HL-60 (cell line): Measurements from ENCODE around the gene GPR31.

Source experiments
- DNase-seq, 2 experiments: peaks; one replicate each; pipeline ENCODE4 v3.0.0-alpha.2; 2010 to 2020; ENCODE audit warnings: low read depth in 1 of 2, low spot score in 1 of 2
- H3K27ac ChIP-seq: fragments of 250-450 bp; sonication (Bioruptor Pico); replicated peaks from 2 replicates; pipeline ENCODE4 v1.5.1; 2020; ENCODE audit warnings: mild to moderate bottlenecking, moderate library complexity
- H3K27me3 ChIP-seq: fragments of 250-450 bp; sonication (Bioruptor Pico); 2 replicates; pipeline ENCODE4 v1.5.1; 2021; ENCODE audit warnings: mild to moderate bottlenecking, moderate library complexity; ENCODE audit not compliant: insufficient read depth, poor library complexity, severe bottlenecking
- H3K4me3 ChIP-seq: replicated peaks from 2 replicates; pipeline ENCODE4 v1.5.1; 2011; ENCODE audit warnings: mild to moderate bottlenecking, control low read depth, low read length; ENCODE audit not compliant: insufficient read depth
- GABPA ChIP-seq: IDR thresholded peaks from 2 replicates; pipeline ENCODE4 v1.6.1; 2012; ENCODE audit warnings: low read depth
- POLR2AphosphoS5 ChIP-seq: IDR thresholded peaks from 2 replicates; pipeline ENCODE4 v1.6.1; 2012; ENCODE audit warnings: low read depth
- SPI1 ChIP-seq: IDR thresholded peaks from 2 replicates; pipeline ENCODE4 v1.6.1; 2012; ENCODE audit warnings: low read depth, mild to moderate bottlenecking, borderline replicate concordance
- TF ChIP-seq, protein P1 (sequence below): IDR thresholded peaks from 2 replicates; pipeline ENCODE4 v1.6.1; 2012; ENCODE audit warnings: low read depth; ENCODE audit not compliant: insufficient replicate concordance
- TF ChIP-seq, protein P2 (sequence below): IDR thresholded peaks from one replicate; pipeline ENCODE4 v1.5.1; 2011; ENCODE audit warnings: low read length, control low read depth, inconsistent platforms; ENCODE audit not compliant: insufficient read depth

Gene GPR31

DNA sequence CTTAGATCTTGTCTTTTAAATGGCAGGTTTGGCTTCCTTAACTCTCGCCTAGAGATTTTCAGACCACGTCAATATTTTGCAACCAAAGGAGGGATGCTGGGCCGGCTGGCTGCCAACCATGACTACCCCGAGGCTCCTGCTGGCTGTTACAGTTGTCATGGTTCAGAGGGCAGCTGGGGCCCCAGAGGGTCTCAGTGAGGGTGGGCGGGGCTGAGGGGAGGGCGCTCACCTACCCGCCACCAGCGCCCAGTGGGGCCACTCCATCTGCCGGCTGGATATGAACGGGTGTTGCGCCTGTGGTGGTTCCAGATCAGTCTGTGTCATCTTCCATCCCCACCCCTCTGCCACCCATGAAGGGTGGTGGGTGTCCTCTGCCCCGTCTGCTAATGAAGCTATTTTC is 12.3 kb downstream of the GPR31 start:
- no peak overlapping the region for H3K4me3 ChIP-seq
- DNase-seq, result no peak
- TF ChIP-seq POLR2AphosphoS5 (no peak), SPI1 (no peak), GABPA (no peak)
- TF ChIP-seq, protein P1, sequence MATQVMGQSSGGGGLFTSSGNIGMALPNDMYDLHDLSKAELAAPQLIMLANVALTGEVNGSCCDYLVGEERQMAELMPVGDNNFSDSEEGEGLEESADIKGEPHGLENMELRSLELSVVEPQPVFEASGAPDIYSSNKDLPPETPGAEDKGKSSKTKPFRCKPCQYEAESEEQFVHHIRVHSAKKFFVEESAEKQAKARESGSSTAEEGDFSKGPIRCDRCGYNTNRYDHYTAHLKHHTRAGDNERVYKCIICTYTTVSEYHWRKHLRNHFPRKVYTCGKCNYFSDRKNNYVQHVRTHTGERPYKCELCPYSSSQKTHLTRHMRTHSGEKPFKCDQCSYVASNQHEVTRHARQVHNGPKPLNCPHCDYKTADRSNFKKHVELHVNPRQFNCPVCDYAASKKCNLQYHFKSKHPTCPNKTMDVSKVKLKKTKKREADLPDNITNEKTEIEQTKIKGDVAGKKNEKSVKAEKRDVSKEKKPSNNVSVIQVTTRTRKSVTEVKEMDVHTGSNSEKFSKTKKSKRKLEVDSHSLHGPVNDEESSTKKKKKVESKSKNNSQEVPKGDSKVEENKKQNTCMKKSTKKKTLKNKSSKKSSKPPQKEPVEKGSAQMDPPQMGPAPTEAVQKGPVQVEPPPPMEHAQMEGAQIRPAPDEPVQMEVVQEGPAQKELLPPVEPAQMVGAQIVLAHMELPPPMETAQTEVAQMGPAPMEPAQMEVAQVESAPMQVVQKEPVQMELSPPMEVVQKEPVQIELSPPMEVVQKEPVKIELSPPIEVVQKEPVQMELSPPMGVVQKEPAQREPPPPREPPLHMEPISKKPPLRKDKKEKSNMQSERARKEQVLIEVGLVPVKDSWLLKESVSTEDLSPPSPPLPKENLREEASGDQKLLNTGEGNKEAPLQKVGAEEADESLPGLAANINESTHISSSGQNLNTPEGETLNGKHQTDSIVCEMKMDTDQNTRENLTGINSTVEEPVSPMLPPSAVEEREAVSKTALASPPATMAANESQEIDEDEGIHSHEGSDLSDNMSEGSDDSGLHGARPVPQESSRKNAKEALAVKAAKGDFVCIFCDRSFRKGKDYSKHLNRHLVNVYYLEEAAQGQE, result no peak
- TF ChIP-seq, protein P2, sequence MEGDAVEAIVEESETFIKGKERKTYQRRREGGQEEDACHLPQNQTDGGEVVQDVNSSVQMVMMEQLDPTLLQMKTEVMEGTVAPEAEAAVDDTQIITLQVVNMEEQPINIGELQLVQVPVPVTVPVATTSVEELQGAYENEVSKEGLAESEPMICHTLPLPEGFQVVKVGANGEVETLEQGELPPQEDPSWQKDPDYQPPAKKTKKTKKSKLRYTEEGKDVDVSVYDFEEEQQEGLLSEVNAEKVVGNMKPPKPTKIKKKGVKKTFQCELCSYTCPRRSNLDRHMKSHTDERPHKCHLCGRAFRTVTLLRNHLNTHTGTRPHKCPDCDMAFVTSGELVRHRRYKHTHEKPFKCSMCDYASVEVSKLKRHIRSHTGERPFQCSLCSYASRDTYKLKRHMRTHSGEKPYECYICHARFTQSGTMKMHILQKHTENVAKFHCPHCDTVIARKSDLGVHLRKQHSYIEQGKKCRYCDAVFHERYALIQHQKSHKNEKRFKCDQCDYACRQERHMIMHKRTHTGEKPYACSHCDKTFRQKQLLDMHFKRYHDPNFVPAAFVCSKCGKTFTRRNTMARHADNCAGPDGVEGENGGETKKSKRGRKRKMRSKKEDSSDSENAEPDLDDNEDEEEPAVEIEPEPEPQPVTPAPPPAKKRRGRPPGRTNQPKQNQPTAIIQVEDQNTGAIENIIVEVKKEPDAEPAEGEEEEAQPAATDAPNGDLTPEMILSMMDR, result no peak
- no peak overlapping the region for H3K27ac ChIP-seq
- no peaks in the 10 kb centered on the region for H3K27me3 ChIP-seq

- no peak overlapping the region for H3K4me3 ChIP-seq
- no peak for DNase-seq
- no peak for TF ChIP-seq POLR2AphosphoS5
- no peak for TF ChIP-seq SPI1
- TF ChIP-seq, protein P1, result no peak
- TF ChIP-seq, protein P2, result no peak
- no peak for TF ChIP-seq GABPA
- no peak overlapping the region for H3K27ac ChIP-seq
- H3K27me3 ChIP-seq, result no peaks in the 10 kb centered on the region
These were observed 14.7 kb downstream of the GPR31 start for GRCh38 chr6:167143041-167143440.

- TF ChIP-seq, protein P2, result no peak
- TF ChIP-seq, protein P1, result no peak
- TF ChIP-seq GABPA (no peak), POLR2AphosphoS5 (no peak), SPI1 (no peak)
- no peaks in the 10 kb centered on the region for H3K27me3 ChIP-seq
- H3K27ac ChIP-seq, result no peak overlapping the region
- no peak for DNase-seq
- no peak overlapping the region for H3K4me3 ChIP-seq
These were observed 15.4 kb downstream of the GPR31 start for GRCh38 chr6:167142433-167142761.
